Sciatic nerve (tissue), 2 donors: ENCODE results near the gene TSPAN9. TPM values are rescaled to one million over a fixed set of nuclear protein-coding genes. Genes with fewer than 3 reads are reported as not detected.

ENCODE experiments used
- ATAC-seq: fragments of 200-7000 bp; cut with Tn5 transposase; one replicate; pipeline ENCODE4 v1.9.1; 2020; ENCODE audit warnings: mild to moderate bottlenecking, moderate library complexity
- DNase-seq: peaks from one replicate; pipeline ENCODE4 v3.0.0-alpha.2; 2020; ENCODE audit warnings: low spot score
- intact Hi-C: fragments of 100-400 bp; cut with DNase I; formaldehyde crosslinking; loops from one replicate; pipeline ENCODE4 v1.14.2; 2022
- total RNA-seq: library from RNA; stranded (reverse); fragmentation: NEBNext Ultra II Directional; extraction: Animal tissue kit (Norgen Biotek cat#: 25700); gene quantifications from one replicate; pipeline ENCODE4 v1.2.1, GENCODE V29; 2021
- donor health status: DM: no; HTN: no; CAD: no.
- donor health status: DM: no; HTN: no; CAD: no.

TSPAN9 gene
- total RNA-seq, 1 donor from 2014 or later = 37.5 TPM

GRCh38 chr12:3187846-3188770 lies 110.9 kb downstream of the TSPAN9 start:
- ATAC-seq (no peak), DNase-seq (no peak)
- intact Hi-C loops = no loop called here

GRCh38 chr12:3189282-3189681 lies 112.1 kb downstream of the TSPAN9 start:
- intact Hi-C loops = no loop called here
- DNase-seq (no peak), ATAC-seq (no peak)

- intact Hi-C loops = no loop called here
- DNase-seq = no peak
- no peak for ATAC-seq
Measured at GRCh38 chr12:3190101-3190500, 112.9 kb downstream of the TSPAN9 start.

DNA sequence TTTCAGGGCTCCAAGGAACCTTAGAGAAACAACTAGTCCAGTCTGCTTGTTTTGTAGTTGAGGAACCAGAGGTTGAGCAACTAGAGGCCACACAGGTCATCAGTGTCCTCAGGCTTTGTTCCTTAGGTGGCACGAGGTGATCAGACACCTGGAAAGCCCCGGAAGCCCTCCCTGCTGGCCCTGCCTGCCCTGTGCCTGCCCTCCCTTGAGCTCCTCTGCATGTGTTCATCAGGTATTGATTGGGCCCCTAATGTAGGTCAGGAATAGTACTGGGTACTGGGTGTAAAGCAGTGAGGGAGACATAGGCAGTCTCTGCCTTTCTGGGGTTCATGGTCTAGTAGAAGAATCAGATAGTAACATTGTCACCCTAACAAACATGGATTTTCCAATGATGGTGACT lies 114.3 kb downstream of the TSPAN9 start:
- intact Hi-C loops = no loop called here

DNA sequence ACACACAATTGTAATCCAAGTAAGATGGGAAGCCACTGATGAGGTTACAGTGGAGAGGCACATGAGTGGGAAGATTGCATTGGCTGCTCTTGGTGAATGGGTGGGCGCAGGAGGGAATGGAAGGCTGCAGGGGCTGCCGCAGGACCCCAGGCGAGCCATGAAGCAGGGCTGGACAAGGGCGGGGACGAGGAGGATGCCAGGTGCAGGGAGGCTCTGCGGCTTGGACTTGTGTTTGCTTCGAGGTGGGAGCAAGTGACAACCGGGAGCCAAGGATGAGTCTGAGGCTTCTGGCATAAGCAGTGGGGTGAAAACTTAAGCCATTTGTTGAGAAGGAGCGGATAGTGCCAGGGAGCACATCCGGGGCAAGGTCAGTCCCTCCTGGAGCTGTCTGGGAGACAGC lies 115.0 kb downstream of the TSPAN9 start:
- ATAC-seq = no peak
- intact Hi-C loops = no loop called here
- no peak for DNase-seq

More for the DNA sequence above, 114.3 kb downstream of the TSPAN9 start:
- DNase-seq = no peak
- ATAC-seq = no peak

DNA sequence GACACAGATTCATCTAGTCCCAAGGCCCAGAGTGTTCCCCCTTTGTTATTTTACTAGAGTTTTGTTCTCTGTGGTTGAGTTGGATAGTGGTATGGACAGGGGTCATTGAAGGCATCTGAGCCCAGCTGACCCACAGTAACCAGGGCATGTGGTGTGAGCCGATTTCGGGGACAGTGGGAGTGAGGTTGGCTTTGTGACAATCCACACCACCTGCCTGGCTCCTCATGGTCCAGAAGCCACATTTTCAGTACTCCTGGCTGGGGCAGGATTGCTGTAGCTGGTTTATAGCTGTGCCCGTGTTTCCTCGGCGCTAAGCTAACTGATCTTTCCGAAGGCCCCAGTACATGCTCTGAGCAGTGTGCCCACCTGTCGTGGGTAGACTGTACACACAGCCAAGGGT lies 116.0 kb downstream of the TSPAN9 start:
- no peak for DNase-seq

DNA sequence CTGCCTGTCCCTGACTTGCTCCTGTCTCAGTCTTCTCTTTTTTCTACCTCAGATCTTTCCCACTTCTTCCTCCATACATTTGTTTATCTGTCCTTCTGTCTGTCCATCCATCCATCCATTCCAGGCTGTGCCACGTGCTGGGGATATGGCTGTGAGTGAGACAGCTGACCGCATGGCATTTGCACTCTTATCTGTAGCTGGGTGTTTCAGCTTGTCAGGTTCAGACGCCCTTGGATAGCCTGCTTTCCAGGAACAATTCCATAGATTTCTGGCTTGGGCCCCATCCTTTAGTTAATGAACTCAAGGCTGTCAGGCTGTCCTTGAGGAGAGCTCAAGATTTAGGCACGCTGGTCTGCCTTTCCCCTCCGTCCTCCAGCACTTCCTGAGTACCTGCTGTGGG lies 116.6 kb downstream of the TSPAN9 start:
- DNase-seq (no peak), ATAC-seq (no peak)
- intact Hi-C loops = no loop called here

More for the DNA sequence above, 116.0 kb downstream of the TSPAN9 start:
- intact Hi-C loops = no loop called here
- ATAC-seq = peak; percentile 7

GRCh38 chr12:3195337-3195736 lies 118.2 kb downstream of the TSPAN9 start:
- intact Hi-C loops = no loop called here
- no peak for ATAC-seq
- no peak for DNase-seq

- DNase-seq = no peak
- intact Hi-C loops = no loop called here
- no peak for ATAC-seq
Measured at GRCh38 chr12:3195859-3196483, 118.8 kb downstream of the TSPAN9 start.

DNA sequence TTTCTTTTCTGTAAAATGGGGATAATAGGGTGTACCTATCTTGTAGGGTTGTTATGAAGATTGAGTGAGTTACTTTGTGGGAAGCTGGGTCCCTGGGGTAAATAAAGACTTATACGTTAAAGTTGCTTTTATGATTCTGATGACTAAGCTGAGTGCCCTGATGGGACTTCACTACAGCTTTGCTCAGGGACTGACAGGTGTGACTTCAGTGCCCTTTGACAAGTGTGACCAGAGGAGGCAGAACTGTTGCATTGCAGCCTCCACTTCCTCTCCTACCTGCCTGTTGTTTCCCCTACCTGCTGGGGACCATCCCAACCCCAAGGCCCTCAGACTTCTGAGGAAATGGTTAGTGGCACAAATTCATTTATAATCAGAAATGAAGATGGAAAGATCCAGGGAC lies 119.3 kb downstream of the TSPAN9 start:
- ATAC-seq = no peak

DNA sequence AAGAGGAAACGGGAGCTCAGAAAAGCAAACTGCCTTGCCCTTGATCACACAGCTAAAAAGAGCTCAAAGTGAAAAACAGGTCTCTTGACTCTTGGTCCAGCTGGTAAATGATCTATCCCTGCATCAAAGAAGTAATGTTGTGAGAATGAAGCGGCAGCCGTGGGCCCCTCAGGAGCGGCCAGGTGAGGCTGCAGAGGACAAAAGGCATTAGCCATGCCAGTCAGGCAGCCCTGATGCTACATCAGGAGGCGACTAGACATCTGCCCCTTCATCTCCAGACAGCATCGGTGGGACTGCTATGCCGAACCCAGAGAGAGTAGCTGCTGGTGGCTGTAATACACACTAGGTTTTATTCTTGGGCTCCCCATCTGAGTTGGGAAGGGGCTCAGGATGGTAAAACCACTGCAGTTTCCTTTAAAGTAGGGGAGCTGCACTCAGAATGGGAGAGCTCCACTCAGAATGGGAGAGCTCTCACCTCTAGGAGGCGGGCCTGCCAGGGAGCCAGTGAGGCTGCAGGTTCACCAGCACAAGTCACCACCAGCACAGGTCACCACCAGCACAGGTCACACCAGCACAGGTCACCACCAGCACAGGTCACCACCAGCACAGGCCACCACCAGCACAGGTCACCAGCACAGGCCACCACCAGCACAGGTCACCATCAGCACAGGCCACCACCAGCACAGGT lies 120.1 kb downstream of the TSPAN9 start:
- intact Hi-C loops = no loop called here
- ATAC-seq = no peak
- no peak for DNase-seq

More for the DNA sequence above, 119.3 kb downstream of the TSPAN9 start:
- intact Hi-C loops = no loop called here
- DNase-seq = no peak

DNA sequence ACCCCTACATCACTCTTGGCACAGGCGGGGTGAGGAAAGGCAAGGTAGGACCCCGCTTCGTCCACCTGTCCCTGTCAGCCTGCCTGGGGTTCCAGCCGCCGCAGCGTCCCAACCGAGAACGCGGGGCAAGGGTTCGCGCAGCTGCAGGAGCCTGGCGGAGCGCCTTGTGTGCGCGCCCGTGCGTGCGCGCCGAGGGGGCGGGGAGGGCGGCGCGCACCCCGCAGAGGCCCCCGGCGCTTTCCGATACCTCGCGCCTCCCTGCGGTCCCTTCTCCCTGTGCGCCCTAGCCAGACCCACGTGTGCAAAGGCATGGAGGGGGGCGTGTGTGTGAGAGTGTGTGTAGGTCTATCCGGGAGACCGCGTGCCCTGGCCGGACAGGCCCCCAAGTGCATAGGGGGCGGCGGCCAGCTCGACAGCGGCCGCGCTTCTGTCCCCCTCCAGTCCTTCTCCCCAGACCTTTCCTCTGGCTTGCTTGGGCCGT lies 122.4 kb downstream of the TSPAN9 start:
- intact Hi-C loops = loop anchor here (5.0 to 10.0 kb wide), 2 partner anchors 65 to 127 kb away; no protein-coding TSS in a partner anchor
- DNase-seq (no peak), ATAC-seq (peak; percentile 54)

GRCh38 chr12:3200032-3200617 lies 122.9 kb downstream of the TSPAN9 start:
- DNase-seq = peak; percentile 70
- ATAC-seq = peak; percentile 63
- intact Hi-C loops = loop anchor here (5.0 to 10.0 kb wide), 2 partner anchors 65 to 128 kb away; no protein-coding TSS in a partner anchor

DNA sequence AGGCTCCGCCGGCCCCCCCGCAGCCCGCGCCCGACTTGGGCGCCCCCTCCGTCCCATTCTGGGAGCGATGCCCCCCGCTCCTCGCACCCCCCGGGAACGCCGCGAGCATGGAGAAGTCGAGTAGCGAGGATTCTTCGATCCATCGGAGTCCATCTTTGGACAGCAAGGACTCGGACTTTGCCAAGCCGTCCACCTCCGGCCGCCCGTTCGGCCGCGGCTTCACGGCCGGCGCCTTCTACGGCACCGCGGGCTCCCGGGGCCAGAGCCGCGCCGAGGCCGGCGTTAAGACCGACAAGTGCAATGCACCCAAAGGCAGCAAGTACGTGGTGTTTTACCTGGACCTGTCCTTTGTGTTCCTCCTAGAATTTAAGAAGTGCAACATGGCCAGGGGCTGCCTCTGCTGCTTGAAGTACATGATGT lies 123.6 kb downstream of the TSPAN9 start:
- DNase-seq = no peak
- intact Hi-C loops = loop anchor here (5.0 to 10.0 kb wide), 2 partner anchors 66 to 129 kb away; no protein-coding TSS in a partner anchor
- no peak for ATAC-seq

GRCh38 chr12:3201339-3202051 lies 124.3 kb downstream of the TSPAN9 start:
- DNase-seq = no peak
- intact Hi-C loops = loop anchor here (2.0 to 10.0 kb wide), 3 partner anchors 67 to 129 kb away; no protein-coding TSS in a partner anchor
- no peak for ATAC-seq

DNA sequence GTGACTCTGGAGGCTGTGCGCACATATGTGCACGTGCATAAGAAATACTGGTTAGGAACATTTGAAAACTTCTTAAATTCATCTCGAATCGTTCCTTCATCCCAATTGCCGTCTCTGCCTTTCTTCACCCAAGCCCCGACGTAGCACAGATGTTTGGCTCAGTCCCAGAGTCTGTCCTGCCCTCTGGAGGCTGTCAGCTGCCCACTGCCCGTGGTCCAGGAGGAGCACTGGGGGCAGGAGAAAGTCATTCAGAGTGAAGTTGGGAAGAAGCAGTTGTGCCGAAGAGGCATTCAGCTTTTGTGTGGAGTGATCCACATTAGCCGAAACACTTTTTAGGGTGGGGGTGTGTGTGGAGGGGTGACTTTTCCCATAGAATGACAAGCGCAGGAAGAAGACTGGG lies 124.9 kb downstream of the TSPAN9 start:
- ATAC-seq = no peak
- intact Hi-C loops = loop anchor here (2.0 to 10.0 kb wide), 3 partner anchors 67 to 130 kb away; no protein-coding TSS in a partner anchor

GRCh38 chr12:3202734-3203446 lies 125.7 kb downstream of the TSPAN9 start:
- ATAC-seq (peak; percentile 62), DNase-seq (peak; percentile 81)
- intact Hi-C loops = loop anchor here (2.0 to 10.0 kb wide), 3 partner anchors 68 to 131 kb away; no protein-coding TSS in a partner anchor

More for the DNA sequence above, 124.9 kb downstream of the TSPAN9 start:
- no peak for DNase-seq
